ENCODE measurements around the gene NR3C2.

DNA sequence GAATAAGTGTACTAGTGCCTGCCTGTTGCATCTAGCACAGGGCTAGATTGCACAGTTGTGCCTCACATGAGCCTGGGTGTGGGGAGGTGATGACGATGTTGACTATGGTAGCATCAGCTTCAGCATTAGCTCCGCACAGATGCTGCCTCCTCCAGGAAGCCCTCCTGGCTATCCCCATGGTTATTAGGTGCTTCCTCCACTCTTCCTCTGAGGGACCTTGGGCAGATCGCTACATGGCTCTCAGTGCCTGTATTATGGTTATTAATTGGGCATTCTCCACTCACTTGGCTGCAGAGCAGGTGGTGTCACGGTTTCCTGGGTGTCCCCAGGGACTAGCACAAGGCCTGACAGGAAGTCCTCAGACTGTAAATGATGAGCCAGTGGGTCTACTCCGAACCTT, 384.7 kb downstream of the NR3C2 start:
- TF ChIP-seq CTCF (IDR thresholded peaks at IDR 0.05), result no peak
- TF ChIP-seq POLR2AphosphoS5 (IDR thresholded peaks at IDR 0.05; ENCODE audit: low read depth, low read length), result no peak
- TF ChIP-seq, protein P1, sequence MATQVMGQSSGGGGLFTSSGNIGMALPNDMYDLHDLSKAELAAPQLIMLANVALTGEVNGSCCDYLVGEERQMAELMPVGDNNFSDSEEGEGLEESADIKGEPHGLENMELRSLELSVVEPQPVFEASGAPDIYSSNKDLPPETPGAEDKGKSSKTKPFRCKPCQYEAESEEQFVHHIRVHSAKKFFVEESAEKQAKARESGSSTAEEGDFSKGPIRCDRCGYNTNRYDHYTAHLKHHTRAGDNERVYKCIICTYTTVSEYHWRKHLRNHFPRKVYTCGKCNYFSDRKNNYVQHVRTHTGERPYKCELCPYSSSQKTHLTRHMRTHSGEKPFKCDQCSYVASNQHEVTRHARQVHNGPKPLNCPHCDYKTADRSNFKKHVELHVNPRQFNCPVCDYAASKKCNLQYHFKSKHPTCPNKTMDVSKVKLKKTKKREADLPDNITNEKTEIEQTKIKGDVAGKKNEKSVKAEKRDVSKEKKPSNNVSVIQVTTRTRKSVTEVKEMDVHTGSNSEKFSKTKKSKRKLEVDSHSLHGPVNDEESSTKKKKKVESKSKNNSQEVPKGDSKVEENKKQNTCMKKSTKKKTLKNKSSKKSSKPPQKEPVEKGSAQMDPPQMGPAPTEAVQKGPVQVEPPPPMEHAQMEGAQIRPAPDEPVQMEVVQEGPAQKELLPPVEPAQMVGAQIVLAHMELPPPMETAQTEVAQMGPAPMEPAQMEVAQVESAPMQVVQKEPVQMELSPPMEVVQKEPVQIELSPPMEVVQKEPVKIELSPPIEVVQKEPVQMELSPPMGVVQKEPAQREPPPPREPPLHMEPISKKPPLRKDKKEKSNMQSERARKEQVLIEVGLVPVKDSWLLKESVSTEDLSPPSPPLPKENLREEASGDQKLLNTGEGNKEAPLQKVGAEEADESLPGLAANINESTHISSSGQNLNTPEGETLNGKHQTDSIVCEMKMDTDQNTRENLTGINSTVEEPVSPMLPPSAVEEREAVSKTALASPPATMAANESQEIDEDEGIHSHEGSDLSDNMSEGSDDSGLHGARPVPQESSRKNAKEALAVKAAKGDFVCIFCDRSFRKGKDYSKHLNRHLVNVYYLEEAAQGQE (IDR thresholded peaks at IDR 0.05; ENCODE audit: insufficient read depth in 1 of 2, low read depth in 2 of 2, low read length in 1 of 2), result no peak
- no peak for TF ChIP-seq SIN3A (IDR thresholded peaks at IDR 0.05; ENCODE audit: borderline replicate concordance, insufficient read depth, low read depth, low read length)
- TF ChIP-seq TCF7L2 (IDR thresholded peaks at IDR 0.05; ENCODE audit: low read depth, low read length), result no peak

All from Panc1 (cell line).